HEK293 (cell line): ENCODE data around the gene EBF4.

Experiments
- CTCF ChIA-PET: fragments of 350-600 bp; formaldehyde crosslinking; extraction: SDS; loops from one replicate; lab custom pipeline; 2021; ENCODE audit warnings: antibody characterized with exemption; lab: Yijun Ruan, JAX
- POLR2A ChIA-PET: fragments of 300-600 bp; formaldehyde crosslinking; extraction: SDS; loops from one replicate; lab custom pipeline; 2020; ENCODE audit warnings: antibody characterized with exemption, inconsistent platforms; lab: Yijun Ruan, JAX
- H3K27ac ChIP-seq: fragments of 200-500 bp; sonication (Bioruptor generic); 2 replicates; pipeline ENCODE4 v1.5.1; 2014; ENCODE audit warnings: low read depth, low read length, control low read depth, inconsistent platforms; ENCODE audit errors: extremely low read depth
- H3K36me3 ChIP-seq, 2 experiments: fragments of 200-500 bp in 1 of 2; sonication (Bioruptor generic) in 1 of 2; 1 replicate in 1 of 2; 2 replicates in 1 of 2; pipeline ENCODE4 v1.5.1; 2014 to 2017; ENCODE audit warnings: inconsistent platforms in 2 of 2, low read length in 2 of 2; ENCODE audit not compliant: control insufficient read depth in 2 of 2, insufficient read depth in 1 of 2
- H3K4me1 ChIP-seq: fragments of 200-500 bp; sonication (Bioruptor generic); 2 replicates; pipeline ENCODE4 v1.5.1; 2014; ENCODE audit warnings: mild to moderate bottlenecking, low read length, inconsistent platforms; ENCODE audit not compliant: control insufficient read depth, insufficient read depth
- H3K4me3 ChIP-seq: 2 replicates; pipeline ENCODE4 v1.5.1; 2011; ENCODE audit warnings: low read depth, mild to moderate bottlenecking, control low read depth, low read length, moderate library complexity
- H3K9me3 ChIP-seq: fragments of 200-500 bp; sonication (Bioruptor generic); 2 replicates; pipeline ENCODE4 v1.5.1; 2014; ENCODE audit warnings: low read depth, low read length, inconsistent platforms; ENCODE audit not compliant: control insufficient read depth, insufficient read depth
- CTCF ChIP-seq: fragments of 450-650 bp; formaldehyde crosslinking; IDR thresholded peaks from 2 replicates; pipeline ENCODE4 v1.5.1; 2016; ENCODE audit warnings: missing biosample characterization, missing genetic modification characterization
- ELK4 ChIP-seq: IDR thresholded peaks from 2 replicates; pipeline ENCODE4 v1.6.1; 2011; ENCODE audit warnings: mild to moderate bottlenecking, low read depth, low read length, borderline replicate concordance
- KLF9 ChIP-seq: fragments of 450-650 bp; formaldehyde crosslinking; IDR thresholded peaks from 2 replicates; pipeline ENCODE4 v1.5.1; 2016; ENCODE audit warnings: missing biosample characterization, missing genetic modification characterization, low read depth
- PATZ1 ChIP-seq: fragments of 450-650 bp; formaldehyde crosslinking; IDR thresholded peaks from 2 replicates; pipeline ENCODE4 v1.5.1; 2016; ENCODE audit warnings: missing biosample characterization, missing genetic modification characterization
- PBX3 ChIP-seq: sonication (generic); formaldehyde crosslinking; IDR thresholded peaks from 2 replicates; pipeline ENCODE4 v1.8.1; 2022; ENCODE audit warnings: mild to moderate bottlenecking, moderate library complexity, missing genetic modification reagents
- REST ChIP-seq: fragments of 450-650 bp; formaldehyde crosslinking; IDR thresholded peaks from 2 replicates; pipeline ENCODE4 v1.5.1; 2016; ENCODE audit warnings: missing biosample characterization, missing genetic modification characterization
- SCRT1 ChIP-seq: fragments of 450-650 bp; formaldehyde crosslinking; IDR thresholded peaks from 2 replicates; pipeline ENCODE4 v1.5.1; 2016; ENCODE audit warnings: missing biosample characterization, missing genetic modification characterization, borderline replicate concordance
- SCRT2 ChIP-seq: fragments of 450-650 bp; formaldehyde crosslinking; IDR thresholded peaks from 2 replicates; pipeline ENCODE4 v1.5.1; 2016; ENCODE audit warnings: missing biosample characterization, missing genetic modification characterization
- SP7 ChIP-seq: fragments of 450-650 bp; formaldehyde crosslinking; IDR thresholded peaks from 2 replicates; pipeline ENCODE4 v1.5.1; 2016; ENCODE audit warnings: missing biosample characterization, missing genetic modification characterization
- TRIM28 ChIP-seq: IDR thresholded peaks from 2 replicates; pipeline ENCODE4 v1.6.1; 2011; ENCODE audit warnings: low read length, control low read depth, borderline replicate concordance
- ZBTB10 ChIP-seq: fragments of 450-650 bp; formaldehyde crosslinking; IDR thresholded peaks from 2 replicates; pipeline ENCODE4 v1.5.1; 2016; ENCODE audit warnings: missing biosample characterization, missing genetic modification characterization
- ZBTB7A ChIP-seq: fragments of 450-650 bp; formaldehyde crosslinking; IDR thresholded peaks from 2 replicates; pipeline ENCODE4 v1.5.1; 2016; ENCODE audit warnings: low read depth, missing biosample characterization, missing genetic modification characterization
- ZNF155 ChIP-seq: fragments of 450-650 bp; formaldehyde crosslinking; IDR thresholded peaks from 2 replicates; pipeline ENCODE4 v1.5.1; 2016; ENCODE audit warnings: missing biosample characterization, missing genetic modification characterization
- ZNF341 ChIP-seq: fragments of 450-650 bp; formaldehyde crosslinking; IDR thresholded peaks from 2 replicates; pipeline ENCODE4; 2016; ENCODE audit warnings: low read depth, missing biosample characterization, missing genetic modification characterization
- ZNF416 ChIP-seq: fragments of 450-650 bp; formaldehyde crosslinking; IDR thresholded peaks from 2 replicates; pipeline ENCODE4 v1.5.1; 2016; ENCODE audit warnings: missing biosample characterization, missing genetic modification characterization
- ZNF501 ChIP-seq: fragments of 450-650 bp; formaldehyde crosslinking; IDR thresholded peaks from 2 replicates; pipeline ENCODE4 v1.5.1; 2016; ENCODE audit warnings: missing biosample characterization, missing genetic modification characterization
- ZNF521 ChIP-seq: fragments of 450-650 bp; formaldehyde crosslinking; IDR thresholded peaks from 2 replicates; pipeline ENCODE4 v1.5.1; 2017; ENCODE audit warnings: missing biosample characterization, mild to moderate bottlenecking, missing genetic modification characterization
- ZNF621 ChIP-seq: fragments of 450-650 bp; formaldehyde crosslinking; IDR thresholded peaks from 2 replicates; pipeline ENCODE4 v1.5.1; 2017; ENCODE audit warnings: missing biosample characterization, missing genetic modification characterization
- ZNF701 ChIP-seq: fragments of 450-650 bp; formaldehyde crosslinking; IDR thresholded peaks from 2 replicates; pipeline ENCODE4 v1.5.1; 2016; ENCODE audit warnings: missing biosample characterization, missing genetic modification characterization
- ZNF76 ChIP-seq: fragments of 450-650 bp; formaldehyde crosslinking; IDR thresholded peaks from 2 replicates; pipeline ENCODE4; 2016; ENCODE audit warnings: low read depth, missing biosample characterization, missing genetic modification characterization, borderline replicate concordance
- ZSCAN18 ChIP-seq: fragments of 450-650 bp; formaldehyde crosslinking; IDR thresholded peaks from 2 replicates; pipeline ENCODE4 v1.5.1; 2016; ENCODE audit warnings: missing biosample characterization, missing genetic modification characterization

EBF4 gene

GRCh38 chr20:2652724-2653555 lies 39.6 kb upstream of the EBF4 start:
- no peaks in the 10 kb centered on the region for H3K9me3 ChIP-seq
- POLR2A ChIA-PET: interaction anchor here (0.6 to 6.7 kb wide), 27 partner anchors 9 to 549 kb away, joined by 3 to 133 read pairs (median 5); partner anchors contain the start of genes IDH3B and SNRPB
- peak overlapping the region; percentile 97 for H3K27ac ChIP-seq
- H3K4me1 ChIP-seq: peaks cover 7% of the 10 kb centered on the region
- H3K4me3 ChIP-seq: peak overlapping the region; percentile 84
- CTCF ChIA-PET: interaction anchor here (0.5 to 16.0 kb wide), 3 partner anchors 11 to 200 kb away, joined by 3 to 166 read pairs (median 6); no protein-coding TSS in a partner anchor
- H3K36me3 ChIP-seq: peaks cover 37 to 51% of the 10 kb centered on the region in 2 experiments
- TF ChIP-seq PBX3 (CRISPR knock-in tag) (peak; percentile 60; the same call in 1 of the 2 replicates), ZNF501 (tag by site-specific recombination) (peak; percentile 42; the same call in 1 of the 2 replicates), ELK4 (no peak), SCRT2 (tag by site-specific recombination) (peak; percentile 82), REST (tag by site-specific recombination) (no peak), ZNF76 (peak; percentile 92), ZNF701 (tag by site-specific recombination) (no peak), ZNF416 (tag by site-specific recombination) (no peak), SP7 (tag by site-specific recombination) (peak; percentile 6; the same call in 1 of the 2 replicates), ZSCAN18 (tag by site-specific recombination) (no peak), ZNF521 (tag by site-specific recombination) (no peak), TRIM28 (no peak), ZBTB7A (tag by site-specific recombination) (0 out of 2 replicates have a peak, but pooled peaks have one; percentile 11), ZNF621 (no peak), SCRT1 (tag by site-specific recombination) (0 out of 2 replicates have a peak, but pooled peaks have one; percentile 11), CTCF (tag by site-specific recombination) (no peak), ZNF155 (no peak), ZBTB10 (no peak), KLF9 (tag by site-specific recombination) (0 out of 2 replicates have a peak, but pooled peaks have one; percentile 11), ZNF341 (tag by site-specific recombination) (0 out of 2 replicates have a peak, but pooled peaks have one; percentile 13), PATZ1 (tag by site-specific recombination) (0 out of 2 replicates have a peak, but pooled peaks have one; percentile 14)
